GM12875 (cell line): ENCODE data around the gene ZPBP2.

ENCODE experiments used
- H3K4me3 ChIP-seq: one replicate; pipeline ENCODE4 v1.5.1; 2011; ENCODE audit warnings: low read depth, low read length, control low read depth
- CTCF ChIP-seq: IDR thresholded peaks from 2 replicates; pipeline ENCODE4 v1.5.1; 2011; ENCODE audit warnings: low read depth, mild to moderate bottlenecking, control low read depth, inconsistent platforms, low read length, moderate library complexity, borderline replicate concordance; ENCODE audit not compliant: insufficient read depth

The ZPBP2 gene

GRCh38 chr17:39867880-39868553, at the start of gene ZPBP2:
TSS of gene ZPBP2 (plus strand) at chr17:39868202. CDS start at chr17:39868355, 153 bp downstream.
- no peak for TF ChIP-seq CTCF
- H3K4me3 ChIP-seq, result peak within 1 kb of the TSS; percentile 26

DNA sequence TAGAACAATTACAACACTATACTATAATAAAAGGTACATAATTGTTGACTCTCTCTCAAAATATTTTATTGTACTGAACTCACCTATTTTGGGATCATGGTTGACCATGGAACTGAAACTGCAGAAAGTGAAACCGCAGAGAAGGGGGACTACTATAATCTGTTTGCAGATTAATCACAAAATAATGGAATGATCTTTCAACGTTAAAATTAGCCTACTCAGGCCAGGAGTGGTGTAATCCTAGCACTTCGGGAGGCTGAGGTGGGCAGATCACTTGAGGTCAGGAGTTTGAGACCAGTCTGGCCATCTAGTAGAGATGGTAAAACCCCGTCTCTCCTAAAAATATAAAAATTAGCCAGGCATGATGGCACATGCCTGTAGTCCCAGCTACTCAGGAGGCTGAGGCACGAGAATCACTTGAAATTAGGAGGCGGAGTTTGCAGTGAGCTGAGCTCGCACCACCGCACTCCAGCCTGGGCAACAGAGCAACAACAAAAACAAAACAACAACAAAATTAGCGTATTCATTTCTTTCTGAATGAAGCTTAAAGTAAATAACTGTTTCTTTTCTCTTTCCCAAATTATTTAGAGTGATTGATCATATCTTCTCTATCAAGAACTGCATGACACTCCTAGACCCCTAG, 49.5 kb upstream of the ZPBP2 start:
- no peak overlapping the region for H3K4me3 ChIP-seq
- no peak for TF ChIP-seq CTCF

DNA sequence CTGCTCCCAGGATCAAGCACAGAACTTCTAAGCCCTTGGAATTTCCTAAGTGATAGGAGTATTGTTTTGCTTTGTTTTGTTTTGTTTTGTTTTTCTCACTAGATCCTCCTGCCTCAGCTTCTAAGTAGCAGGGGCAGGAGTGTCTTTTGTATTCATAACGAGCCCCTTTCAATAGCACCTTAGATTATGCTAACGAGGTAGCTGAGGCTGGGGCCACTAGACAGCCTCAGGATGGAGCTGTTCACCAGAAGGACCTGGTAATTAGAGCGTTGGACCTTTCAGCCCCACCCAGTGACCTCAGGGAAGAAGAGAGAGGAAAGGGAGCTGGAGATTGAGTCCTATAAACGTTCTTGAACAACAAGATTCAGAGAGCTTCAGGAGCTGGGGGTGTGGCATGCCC, 47.5 kb upstream of the ZPBP2 start:
- TF ChIP-seq CTCF, result no peak
- H3K4me3 ChIP-seq, result no peak overlapping the region

DNA sequence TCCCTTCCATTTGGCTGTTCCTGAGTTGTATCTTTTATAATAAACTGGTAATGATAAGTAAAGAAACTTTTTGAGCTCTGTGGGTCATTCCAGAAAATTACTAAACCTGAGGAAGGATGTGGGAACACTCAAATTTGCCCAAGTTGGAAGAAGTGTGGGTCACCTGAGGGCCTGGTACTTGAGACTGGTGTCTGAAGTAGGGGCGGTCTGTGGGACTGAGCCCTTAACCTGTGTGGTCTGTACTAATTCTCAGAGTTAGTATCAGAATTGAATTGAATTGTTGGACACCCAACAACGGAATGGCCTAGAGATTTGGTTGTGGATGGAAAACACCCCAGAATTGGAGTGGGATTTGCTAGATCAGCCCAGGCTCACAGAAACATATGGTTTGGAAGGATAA, 47.0 kb upstream of the ZPBP2 start:
- H3K4me3 ChIP-seq, result no peak overlapping the region
- no peak for TF ChIP-seq CTCF

DNA sequence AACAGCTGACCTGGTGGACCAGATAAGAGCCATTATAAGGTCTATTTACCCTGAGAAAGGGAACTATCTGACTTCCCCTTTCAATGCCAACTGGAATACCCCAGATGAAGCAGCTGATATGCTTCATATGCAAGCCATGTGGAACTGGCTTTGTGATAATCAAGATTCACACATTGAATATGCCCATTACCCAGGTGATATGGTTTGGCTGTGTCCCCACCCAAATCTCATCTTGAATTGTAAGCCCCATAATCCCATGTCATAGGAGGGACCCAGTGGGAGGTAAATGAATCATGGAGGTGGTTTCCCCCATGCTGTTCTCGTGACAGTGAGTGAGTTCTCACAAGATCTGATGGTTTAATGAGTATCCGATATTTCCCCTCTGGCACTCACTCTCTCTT, 46.0 kb upstream of the ZPBP2 start:
- H3K4me3 ChIP-seq, result no peak overlapping the region
- TF ChIP-seq CTCF, result no peak

- TF ChIP-seq CTCF, result no peak
- H3K4me3 ChIP-seq, result no peak overlapping the region
These were observed 44.5 kb upstream of the ZPBP2 start for GRCh38 chr17:39823407-39824054.
